Mesothelial cell of epicardium (in vitro differentiated cells): ENCODE measurements around the gene PHLDB3. TPM values are rescaled to one million over a fixed set of nuclear protein-coding genes. Genes with fewer than 3 reads are reported as not detected.

Experiments
- DNase-seq, 2 experiments: peaks; one replicate each; pipeline ENCODE4 v3.0.0; 2021; ENCODE audit warnings: low spot score in 2 of 2; ENCODE audit not compliant: unreplicated experiment in 2 of 2
- H3K27ac Mint-ChIP-seq: 2 replicates; pipeline ENCODE4 v1.8.0; 2021; ENCODE audit warnings: mixed read lengths
- H3K27me3 Mint-ChIP-seq: 2 replicates; pipeline ENCODE4 v1.8.0; 2021; ENCODE audit warnings: low read depth, mixed read lengths
- H3K36me3 Mint-ChIP-seq: 2 replicates; pipeline ENCODE4 v1.8.0; 2021; ENCODE audit warnings: mixed read lengths
- H3K4me1 Mint-ChIP-seq: 2 replicates; pipeline ENCODE4 v1.8.0; 2021; ENCODE audit warnings: mixed read lengths
- H3K4me3 Mint-ChIP-seq: 2 replicates; pipeline ENCODE4 v1.8.0; 2021; ENCODE audit warnings: mild to moderate bottlenecking, moderate library complexity, mixed read lengths
- H3K9me3 Mint-ChIP-seq: 2 replicates; pipeline ENCODE4 v1.8.0; 2021; ENCODE audit warnings: mixed read lengths
- CTCF ChIP-seq: fragments of 200-600 bp; sonication (generic); IDR thresholded peaks from one replicate; pipeline ENCODE4 v1.5.0; 2021; ENCODE audit warnings: antibody characterized with exemption; ENCODE audit not compliant: unreplicated experiment
- total RNA-seq: library from RNA; stranded (reverse); gene quantifications from 3 replicates; pipeline ENCODE4 v1.2.1, GENCODE V29; 2021

PHLDB3 gene
- total RNA-seq, 1 donor from 2014 or later, result 31.4 TPM

- no peaks in the 10 kb centered on the region for H3K36me3 Mint-ChIP-seq
- no peak for TF ChIP-seq CTCF
- peaks cover 3% of the 10 kb centered on the region for H3K27me3 Mint-ChIP-seq
- no peak overlapping the region for H3K4me3 Mint-ChIP-seq
- no peak overlapping the region for H3K27ac Mint-ChIP-seq
- H3K4me1 Mint-ChIP-seq, result peaks cover 9% of the 10 kb centered on the region
- DNase-seq, result no peak
- H3K9me3 Mint-ChIP-seq, result peaks cover 7% of the 10 kb centered on the region
These were observed 52.0 kb downstream of the PHLDB3 start for GRCh38 chr19:43452582-43452981.

GRCh38 chr19:43450545-43450997 is 54.0 kb downstream of the PHLDB3 start:
- H3K4me3 Mint-ChIP-seq, result no peak overlapping the region
- H3K4me1 Mint-ChIP-seq, result peaks cover 5% of the 10 kb centered on the region
- peaks cover 7% of the 10 kb centered on the region for H3K9me3 Mint-ChIP-seq
- no peak overlapping the region for H3K27ac Mint-ChIP-seq
- TF ChIP-seq CTCF, result no peak
- no peak for DNase-seq
- no peaks in the 10 kb centered on the region for H3K36me3 Mint-ChIP-seq
- peaks cover 5% of the 10 kb centered on the region for H3K27me3 Mint-ChIP-seq

GRCh38 chr19:43447655-43448054 is 56.9 kb downstream of the PHLDB3 start:
- Mint-ChIP-seq H3K27me3 (peaks cover 16% of the 10 kb centered on the region), H3K36me3 (no peaks in the 10 kb centered on the region), H3K4me1 (no peaks in the 10 kb centered on the region), H3K27ac (no peak overlapping the region), H3K9me3 (peaks cover 6% of the 10 kb centered on the region), H3K4me3 (no peak overlapping the region)
- no peak for DNase-seq
- TF ChIP-seq CTCF, result no peak

- H3K27ac Mint-ChIP-seq, result no peak overlapping the region
- peak; percentile 60 to 82 for DNase-seq
- no peaks in the 10 kb centered on the region for H3K9me3 Mint-ChIP-seq
- H3K4me3 Mint-ChIP-seq, result no peak overlapping the region
- H3K36me3 Mint-ChIP-seq, result no peaks in the 10 kb centered on the region
- H3K27me3 Mint-ChIP-seq, result peaks cover 21% of the 10 kb centered on the region
- H3K4me1 Mint-ChIP-seq, result no peaks in the 10 kb centered on the region
- TF ChIP-seq CTCF, result peak; percentile 97
These were observed 57.6 kb downstream of the PHLDB3 start for GRCh38 chr19:43446746-43447489.

GRCh38 chr19:43445426-43445825 is 59.1 kb downstream of the PHLDB3 start:
- no peak for TF ChIP-seq CTCF
- Mint-ChIP-seq H3K4me1 (no peaks in the 10 kb centered on the region), H3K9me3 (no peaks in the 10 kb centered on the region), H3K4me3 (no peak overlapping the region), H3K27ac (no peak overlapping the region), H3K27me3 (peaks cover 30% of the 10 kb centered on the region), H3K36me3 (no peaks in the 10 kb centered on the region)
- DNase-seq, result no peak
